HCT116 (cell line): Measurements from ENCODE around the gene PLB1. TPM values are rescaled to one million over a fixed set of nuclear protein-coding genes. Genes with fewer than 3 reads are reported as not detected.
A peak's percentile ranks its signal among the peaks of the same experiment; 100 is the strongest.

Experiments
- ATAC-seq: fragments of 200-7000 bp; cut with Tn5 transposase; 2 replicates; pipeline ENCODE4 v1.9.1; 2020; ENCODE audit warnings: mild to moderate bottlenecking, moderate library complexity
- BruUV-seq: library from RNA; stranded (reverse); fragments of 400-500 nt; replicated peaks from 2 replicates; lab custom pipeline; 2021; lab: Mats Ljungman, UMichigan
- CTCF ChIA-PET: fragments of 300-600 bp; sonication (Branson Sonifier 250); formaldehyde crosslinking; loops from one replicate; lab custom pipeline; 2021; ENCODE audit warnings: antibody characterized with exemption; lab: Charles Lee
- POLR2A ChIA-PET: fragments of 300-600, 350-600 bp; sonication (Branson Sonifier 250); formaldehyde crosslinking; loops from one replicate; lab custom pipeline; 2021; ENCODE audit warnings: antibody characterized with exemption; lab: Charles Lee
- RAD21 ChIA-PET, 2 experiments: fragments of 300-600 bp; sonication (Branson Sonifier 250); formaldehyde crosslinking; loops; one replicate each; lab custom pipeline; 2023; ENCODE audit warnings: low total read pairs in 2 of 2; ENCODE audit not compliant: uncharacterized antibody in 2 of 2, unreplicated experiment in 2 of 2, low non-redundant PET in 1 of 2; lab: Charles Lee
- DNase-seq: peaks from one replicate; pipeline ENCODE4 v3.0.0-alpha.2; 2010; ENCODE audit warnings: low read depth, low spot score
- H2AFZ ChIP-seq: fragments of 200-600 bp; shearing (Covaris generic), sonication (generic); 2 replicates; pipeline ENCODE4 v1.6.1; 2017; ENCODE audit warnings: low read depth, mixed run types, mixed read lengths, antibody characterized with exemption, low read length; ENCODE audit not compliant: poor library complexity, severe bottlenecking
- H3K27ac ChIP-seq: 2 replicates; pipeline ENCODE4 v1.5.1; 2012; ENCODE audit warnings: low read depth, low read length
- H3K27me3 ChIP-seq: fragments of 200-600 bp; sonication (generic); 2 replicates; pipeline ENCODE4 v1.6.1; 2016; ENCODE audit warnings: mixed run types, low read length, mixed read lengths; ENCODE audit not compliant: insufficient read depth
- H3K36me3 ChIP-seq, 2 experiments: fragments of 200-500 bp in 1 of 2; fragments of 200-600 bp in 1 of 2; sonication (Bioruptor generic) in 1 of 2; sonication (generic) in 1 of 2; 2 replicates each; pipeline versions ENCODE4 v1.5.1 to v1.6.1; 2014 to 2016; ENCODE audit warnings: low read length in 2 of 2, inconsistent platforms in 1 of 2, mixed read lengths in 1 of 2, mixed run types in 1 of 2; ENCODE audit not compliant: insufficient read depth in 2 of 2, control insufficient read depth in 1 of 2
- H3K4me1 ChIP-seq, 2 experiments: fragments of 200-600 bp in 1 of 2; sonication (generic) in 1 of 2; 2 replicates each; pipeline versions ENCODE4 v1.5.1 to v1.6.1; 2012 to 2017; ENCODE audit warnings: low read length in 2 of 2, inconsistent platforms in 1 of 2, mild to moderate bottlenecking in 1 of 2, mixed read lengths in 1 of 2, mixed run types in 1 of 2, moderate library complexity in 1 of 2; ENCODE audit not compliant: insufficient read depth in 2 of 2, control insufficient read depth in 1 of 2
- H3K4me2 ChIP-seq: fragments of 200-600 bp; sonication (generic); 2 replicates; pipeline ENCODE4 v1.6.1; 2017; ENCODE audit warnings: mixed run types, low read length, mixed read lengths
- H3K4me3 ChIP-seq, 2 experiments: fragments of 200-600 bp in 1 of 2; sonication (generic) in 1 of 2; replicated peaks in 1 of 2; 2 replicates each; pipeline ENCODE4 v1.5.1; 2011 to 2016; ENCODE audit warnings: low read length in 2 of 2, control low read depth in 1 of 2, low read depth in 1 of 2, mild to moderate bottlenecking in 1 of 2, mixed read lengths in 1 of 2, mixed run types in 1 of 2
- H3K79me2 ChIP-seq: fragments of 200-600 bp; sonication (generic); 2 replicates; pipeline ENCODE4 v1.6.1; 2017; ENCODE audit warnings: mild to moderate bottlenecking, mixed run types, low read length, moderate library complexity, mixed read lengths; ENCODE audit not compliant: insufficient read depth
- H3K9ac ChIP-seq: fragments of 200-600 bp; sonication (generic); 2 replicates; pipeline ENCODE4 v1.6.1; 2016; ENCODE audit warnings: low read length, mixed read lengths
- H3K9me2 ChIP-seq: fragments of 200-600 bp; sonication (generic), shearing (Covaris generic); 2 replicates; pipeline ENCODE4 v1.6.1; 2017; ENCODE audit warnings: mixed run types, mild to moderate bottlenecking, moderate library complexity; ENCODE audit not compliant: insufficient read depth
- H3K9me3 ChIP-seq, 2 experiments: fragments of 200-500 bp in 1 of 2; fragments of 200-600 bp in 1 of 2; sonication (Bioruptor generic) in 1 of 2; sonication (generic) in 1 of 2; 2 replicates each; pipeline ENCODE4 v1.6.1; 2014 to 2017; ENCODE audit warnings: low read length in 2 of 2, mixed read lengths in 2 of 2, inconsistent platforms in 1 of 2, low read depth in 1 of 2, mild to moderate bottlenecking in 1 of 2, mixed run types in 1 of 2, moderate library complexity in 1 of 2; ENCODE audit not compliant: control insufficient read depth in 1 of 2, insufficient read depth in 1 of 2
- H4K20me1 ChIP-seq: fragments of 200-600 bp; sonication (generic), shearing (Covaris generic); 2 replicates; pipeline ENCODE4 v1.6.1; 2017; ENCODE audit warnings: mixed run types, mild to moderate bottlenecking, moderate library complexity; ENCODE audit not compliant: insufficient read depth
- CBX3 ChIP-seq: IDR thresholded peaks from 2 replicates; pipeline ENCODE4 v1.6.1; 2012; ENCODE audit warnings: low read depth
- EGR1 ChIP-seq: IDR thresholded peaks from 2 replicates; pipeline ENCODE4 v1.6.1; 2012; ENCODE audit warnings: low read depth
- ELF1 ChIP-seq: IDR thresholded peaks from 2 replicates; pipeline ENCODE4 v1.6.1; 2012; ENCODE audit warnings: low read depth, borderline replicate concordance
- EZH2phosphoT487 ChIP-seq: fragments of 200-600 bp; IDR thresholded peaks from 2 replicates; pipeline ENCODE4 v1.6.1; 2018; ENCODE audit warnings: antibody characterized with exemption, borderline replicate concordance
- SIN3A ChIP-seq: IDR thresholded peaks from 2 replicates; pipeline ENCODE4 v1.6.1; 2012; ENCODE audit warnings: low read depth
- SP1 ChIP-seq: IDR thresholded peaks from 2 replicates; pipeline ENCODE4 v1.6.1; 2012; ENCODE audit warnings: low read depth
- intact Hi-C: fragments of 100-400 bp; cut with micrococcal nuclease; formaldehyde crosslinking; loops from 2 replicates; pipeline ENCODE4 v1.10.0; 2022
- total RNA-seq: library from RNA; stranded (reverse); gene quantifications from one replicate; pipeline ENCODE4 v1.2.1, GENCODE V29; 2021; ENCODE audit not compliant: unreplicated experiment
- TF ChIP-seq, protein P1 (sequence below), 3 experiments: fragments of 200-600 bp in 1 of 3; sonication (generic) in 1 of 3; IDR thresholded peaks in 2 of 3; conservative IDR thresholded peaks in 1 of 3; 2 replicates each; pipeline ENCODE4 v1.5.1; 2012 to 2017; ENCODE audit warnings: low read depth in 2 of 3, low read length in 2 of 3, antibody characterized with exemption in 1 of 3, borderline replicate concordance in 1 of 3, control low read depth in 1 of 3, mild to moderate bottlenecking in 1 of 3, mixed read lengths in 1 of 3, mixed run types in 1 of 3, moderate library complexity in 1 of 3; ENCODE audit not compliant: insufficient read depth in 1 of 3
- TF ChIP-seq, protein P2 (sequence below): IDR thresholded peaks from 2 replicates; pipeline ENCODE4 v1.6.1; 2012

The PLB1 gene
- total RNA-seq, 1 experiment from 2014 or later: 0.49 TPM

DNA sequence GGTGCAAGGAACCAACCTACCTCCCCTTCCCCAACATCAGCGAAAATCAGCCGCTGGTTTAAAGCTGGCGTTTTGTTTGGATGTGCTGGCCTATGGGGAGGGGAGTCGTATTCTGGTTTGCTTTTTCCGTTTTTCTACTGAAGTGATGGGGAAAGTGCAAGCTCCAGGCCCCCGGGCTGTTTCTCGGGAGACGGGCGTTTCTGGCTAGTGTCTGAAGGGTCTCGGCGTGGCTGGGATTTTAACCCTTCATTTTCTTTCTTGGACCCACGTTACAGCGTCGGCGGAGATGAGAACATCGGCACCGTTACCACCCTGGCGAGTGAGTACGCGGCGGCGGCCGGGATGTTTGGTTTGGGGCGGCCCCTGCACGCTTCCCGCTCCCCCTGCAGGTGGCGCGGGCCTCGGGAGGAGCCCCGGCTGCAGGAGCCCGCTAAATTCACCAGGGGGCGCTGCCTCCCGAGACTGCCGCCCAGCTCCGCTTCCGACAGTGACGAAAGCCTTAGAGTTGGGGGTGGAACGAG is 70.7 kb downstream of the PLB1 start (continued):
- TF ChIP-seq, protein P1, sequence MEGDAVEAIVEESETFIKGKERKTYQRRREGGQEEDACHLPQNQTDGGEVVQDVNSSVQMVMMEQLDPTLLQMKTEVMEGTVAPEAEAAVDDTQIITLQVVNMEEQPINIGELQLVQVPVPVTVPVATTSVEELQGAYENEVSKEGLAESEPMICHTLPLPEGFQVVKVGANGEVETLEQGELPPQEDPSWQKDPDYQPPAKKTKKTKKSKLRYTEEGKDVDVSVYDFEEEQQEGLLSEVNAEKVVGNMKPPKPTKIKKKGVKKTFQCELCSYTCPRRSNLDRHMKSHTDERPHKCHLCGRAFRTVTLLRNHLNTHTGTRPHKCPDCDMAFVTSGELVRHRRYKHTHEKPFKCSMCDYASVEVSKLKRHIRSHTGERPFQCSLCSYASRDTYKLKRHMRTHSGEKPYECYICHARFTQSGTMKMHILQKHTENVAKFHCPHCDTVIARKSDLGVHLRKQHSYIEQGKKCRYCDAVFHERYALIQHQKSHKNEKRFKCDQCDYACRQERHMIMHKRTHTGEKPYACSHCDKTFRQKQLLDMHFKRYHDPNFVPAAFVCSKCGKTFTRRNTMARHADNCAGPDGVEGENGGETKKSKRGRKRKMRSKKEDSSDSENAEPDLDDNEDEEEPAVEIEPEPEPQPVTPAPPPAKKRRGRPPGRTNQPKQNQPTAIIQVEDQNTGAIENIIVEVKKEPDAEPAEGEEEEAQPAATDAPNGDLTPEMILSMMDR (IDR thresholded peaks at IDR 0.05 in 2 of 3, conservative IDR thresholded peaks at IDR 0.05 in 1 of 3; ENCODE audit: borderline replicate concordance in 1 of 3, insufficient read depth in 1 of 3, low read depth in 2 of 3, low read length in 2 of 3): peak; percentile 97 to 99 (median 98)
- 0 out of 2 replicates have a peak, but pooled peaks have one; percentile 12 for TF ChIP-seq SP1

DNA sequence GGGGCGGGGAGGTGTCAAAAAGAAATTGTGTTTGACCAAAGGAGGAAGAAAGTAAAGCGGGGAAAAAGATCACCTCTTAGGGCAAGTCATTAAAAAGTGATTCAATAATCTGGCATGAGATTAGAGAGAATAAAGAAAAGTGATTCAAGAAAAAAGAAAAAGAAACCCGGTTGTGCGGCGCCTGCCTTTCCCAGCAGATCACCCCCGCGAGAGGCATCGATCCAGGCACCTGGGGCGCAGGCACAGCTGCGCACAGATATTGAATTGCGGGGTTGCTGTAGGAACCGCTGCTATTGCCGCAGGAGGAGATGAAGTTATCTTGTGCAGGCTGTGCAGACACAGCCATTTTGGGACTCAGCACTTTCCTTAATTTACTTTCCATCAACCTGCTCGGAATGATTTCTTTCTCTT is 71.2 kb downstream of the PLB1 start:
- Histone ChIP-seq H3K4me1 (peaks cover 0 to 11% of the 10 kb centered on the region in 2 experiments; a peak in 3 of 4 replicates), H3K36me3 (no peaks in the 10 kb centered on the region), H3K27me3 (no peaks in the 10 kb centered on the region), H3K9me3 (no peaks in the 10 kb centered on the region), H2AFZ (peak overlapping the region; percentile 100), H3K4me3 (peak overlapping the region; percentile 46 to 64), H4K20me1 (no peaks in the 10 kb centered on the region), H3K79me2 (no peaks in the 10 kb centered on the region), H3K27ac (no peak overlapping the region), H3K9ac (peak overlapping the region; percentile 58), H3K9me2 (no peaks in the 10 kb centered on the region), H3K4me2 (peak overlapping the region; percentile 94)
- ATAC-seq: peak; percentile 65
- no peak for TF ChIP-seq ELF1
- TF ChIP-seq EZH2phosphoT487: no peak
- 0 out of 2 replicates have a peak, but pooled peaks have one; percentile 15 for TF ChIP-seq EGR1
- TF ChIP-seq, protein P2, sequence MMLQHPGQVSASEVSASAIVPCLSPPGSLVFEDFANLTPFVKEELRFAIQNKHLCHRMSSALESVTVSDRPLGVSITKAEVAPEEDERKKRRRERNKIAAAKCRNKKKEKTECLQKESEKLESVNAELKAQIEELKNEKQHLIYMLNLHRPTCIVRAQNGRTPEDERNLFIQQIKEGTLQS: no peak
- no peak for TF ChIP-seq SIN3A
- 0 out of 2 replicates have a peak, but pooled peaks have one; percentile 6 for TF ChIP-seq CBX3
- CTCF ChIA-PET: interaction anchor here (0.8 to 2.6 kb wide), 11 partner anchors 10 to 349 kb away, joined by 3 to 18 read pairs (median 5); partner anchors contain the start of gene PPP1CB
- no peak for DNase-seq
- POLR2A ChIA-PET: interaction anchor here (0.6 to 0.8 kb wide), 3 partner anchors 27 to 185 kb away, joined by 3 to 4 read pairs (median 3); partner anchors contain the start of gene PPP1CB
- intact Hi-C loops: loop anchor here (1.0 to 10.0 kb wide), 3 partner anchors 30 to 388 kb away; no protein-coding TSS in a partner anchor
- no TSS peak for BruUV-seq
- RAD21 ChIA-PET: interaction anchor here (0.7 to 1.6 kb wide), 6 partner anchors 16 to 254 kb away, joined by 3 to 12 read pairs (median 4); no protein-coding TSS in a partner anchor
